Liver (tissue), 3 donors: ENCODE measurements around the gene SCART1.

Experiments used
- EGR1 ChIP-seq, 2 donors: IDR thresholded peaks; 2 replicates each; pipeline ENCODE4 v1.6.1; 2016 to 2018; ENCODE audit warnings: antibody characterized with exemption in 2 of 2, low read depth in 2 of 2
- FOXA1 ChIP-seq: IDR thresholded peaks from 2 replicates; pipeline ENCODE4 v1.6.1; 2016; ENCODE audit warnings: antibody characterized with exemption
- GABPA ChIP-seq, 2 donors: IDR thresholded peaks in 1 of 2; conservative IDR thresholded peaks in 1 of 2; 2 replicates each; pipeline ENCODE4 v1.6.1; 2016; ENCODE audit warnings: antibody characterized with exemption in 2 of 2, mild to moderate bottlenecking in 1 of 2, moderate library complexity in 1 of 2
- HNF4G ChIP-seq: IDR thresholded peaks from 2 replicates; pipeline ENCODE4 v1.6.1; 2016; ENCODE audit warnings: antibody characterized with exemption
- JUND ChIP-seq, 2 donors: IDR thresholded peaks; 2 replicates each; pipeline ENCODE4 v1.6.1; 2016; ENCODE audit warnings: antibody characterized with exemption in 2 of 2
- RAD21 ChIP-seq, 2 donors: IDR thresholded peaks; 2 replicates each; pipeline ENCODE4 v1.6.1; 2016; ENCODE audit warnings: antibody characterized with exemption in 2 of 2, mild to moderate bottlenecking in 2 of 2
- RXRA ChIP-seq, 2 donors: IDR thresholded peaks; 2 replicates each; pipeline ENCODE4 v1.6.1; 2017 to 2018; ENCODE audit warnings: antibody characterized with exemption in 2 of 2, mild to moderate bottlenecking in 1 of 2
- TAF1 ChIP-seq: conservative IDR thresholded peaks from 2 replicates; pipeline ENCODE4 v1.6.1; 2016; ENCODE audit warnings: antibody characterized with exemption, mild to moderate bottlenecking
- YY1 ChIP-seq: IDR thresholded peaks from 2 replicates; pipeline ENCODE4 v1.6.1; 2016; ENCODE audit warnings: antibody characterized with exemption, mild to moderate bottlenecking
- TF ChIP-seq, protein P1 (sequence below): fragments of 150-350 bp; IDR thresholded peaks from 2 replicates; pipeline ENCODE4 v1.5.1; 2017; ENCODE audit warnings: improper control_type of control experiment, low read depth, low read length; ENCODE audit not compliant: missing input control
- TF ChIP-seq, protein P2 (sequence below): IDR thresholded peaks from 2 replicates; pipeline ENCODE4 v1.6.1; 2016; ENCODE audit warnings: antibody characterized with exemption
- TF ChIP-seq, protein P3 (sequence below): IDR thresholded peaks from 2 replicates; pipeline ENCODE4 v1.6.1; 2016; ENCODE audit warnings: antibody characterized with exemption
- TF ChIP-seq, protein P4 (sequence below): IDR thresholded peaks from 2 replicates; pipeline ENCODE4 v1.6.1; 2016; ENCODE audit warnings: antibody characterized with exemption, mild to moderate bottlenecking
- donor health status: healthy.
- donor health status: healthy.

DNA sequence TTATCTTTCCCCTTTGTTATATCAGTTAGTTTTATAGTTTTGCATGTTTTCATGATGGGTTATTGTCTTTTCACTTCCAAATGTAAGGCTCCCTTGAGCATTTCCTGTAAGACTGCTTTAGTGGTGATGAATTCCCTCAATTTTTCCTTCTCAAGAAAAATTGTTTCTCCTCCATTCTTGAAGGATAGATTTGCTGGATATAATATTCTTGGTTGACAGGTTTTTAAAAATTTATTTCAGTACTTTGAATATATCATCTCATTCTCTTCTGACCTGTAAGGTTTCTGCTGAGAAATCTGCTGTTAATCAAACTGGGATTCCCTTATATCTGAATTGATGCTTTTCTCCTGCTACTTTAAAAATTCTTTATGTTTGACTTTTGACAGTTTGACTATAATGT, 33.3 kb downstream of the SCART1 start:
- TF ChIP-seq, protein P1, sequence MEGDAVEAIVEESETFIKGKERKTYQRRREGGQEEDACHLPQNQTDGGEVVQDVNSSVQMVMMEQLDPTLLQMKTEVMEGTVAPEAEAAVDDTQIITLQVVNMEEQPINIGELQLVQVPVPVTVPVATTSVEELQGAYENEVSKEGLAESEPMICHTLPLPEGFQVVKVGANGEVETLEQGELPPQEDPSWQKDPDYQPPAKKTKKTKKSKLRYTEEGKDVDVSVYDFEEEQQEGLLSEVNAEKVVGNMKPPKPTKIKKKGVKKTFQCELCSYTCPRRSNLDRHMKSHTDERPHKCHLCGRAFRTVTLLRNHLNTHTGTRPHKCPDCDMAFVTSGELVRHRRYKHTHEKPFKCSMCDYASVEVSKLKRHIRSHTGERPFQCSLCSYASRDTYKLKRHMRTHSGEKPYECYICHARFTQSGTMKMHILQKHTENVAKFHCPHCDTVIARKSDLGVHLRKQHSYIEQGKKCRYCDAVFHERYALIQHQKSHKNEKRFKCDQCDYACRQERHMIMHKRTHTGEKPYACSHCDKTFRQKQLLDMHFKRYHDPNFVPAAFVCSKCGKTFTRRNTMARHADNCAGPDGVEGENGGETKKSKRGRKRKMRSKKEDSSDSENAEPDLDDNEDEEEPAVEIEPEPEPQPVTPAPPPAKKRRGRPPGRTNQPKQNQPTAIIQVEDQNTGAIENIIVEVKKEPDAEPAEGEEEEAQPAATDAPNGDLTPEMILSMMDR = no peak
- no peak for TF ChIP-seq RAD21 (IDR thresholded peaks at IDR 0.05)
- TF ChIP-seq HNF4G = no peak
- no peak for TF ChIP-seq EGR1 (IDR thresholded peaks at IDR 0.05; ENCODE audit: low read depth in 2 of 2)
- no peak for TF ChIP-seq RXRA (IDR thresholded peaks at IDR 0.05)
- TF ChIP-seq, protein P2, sequence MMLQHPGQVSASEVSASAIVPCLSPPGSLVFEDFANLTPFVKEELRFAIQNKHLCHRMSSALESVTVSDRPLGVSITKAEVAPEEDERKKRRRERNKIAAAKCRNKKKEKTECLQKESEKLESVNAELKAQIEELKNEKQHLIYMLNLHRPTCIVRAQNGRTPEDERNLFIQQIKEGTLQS = no peak
- TF ChIP-seq GABPA (IDR thresholded peaks at IDR 0.05 in 1 of 2, conservative IDR thresholded peaks at IDR 0.05 in 1 of 2) = no peak
- TF ChIP-seq TAF1 = no peak
- TF ChIP-seq, protein P3, sequence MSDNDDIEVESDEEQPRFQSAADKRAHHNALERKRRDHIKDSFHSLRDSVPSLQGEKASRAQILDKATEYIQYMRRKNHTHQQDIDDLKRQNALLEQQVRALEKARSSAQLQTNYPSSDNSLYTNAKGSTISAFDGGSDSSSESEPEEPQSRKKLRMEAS = no peak
- no peak for TF ChIP-seq YY1
- TF ChIP-seq, protein P4, sequence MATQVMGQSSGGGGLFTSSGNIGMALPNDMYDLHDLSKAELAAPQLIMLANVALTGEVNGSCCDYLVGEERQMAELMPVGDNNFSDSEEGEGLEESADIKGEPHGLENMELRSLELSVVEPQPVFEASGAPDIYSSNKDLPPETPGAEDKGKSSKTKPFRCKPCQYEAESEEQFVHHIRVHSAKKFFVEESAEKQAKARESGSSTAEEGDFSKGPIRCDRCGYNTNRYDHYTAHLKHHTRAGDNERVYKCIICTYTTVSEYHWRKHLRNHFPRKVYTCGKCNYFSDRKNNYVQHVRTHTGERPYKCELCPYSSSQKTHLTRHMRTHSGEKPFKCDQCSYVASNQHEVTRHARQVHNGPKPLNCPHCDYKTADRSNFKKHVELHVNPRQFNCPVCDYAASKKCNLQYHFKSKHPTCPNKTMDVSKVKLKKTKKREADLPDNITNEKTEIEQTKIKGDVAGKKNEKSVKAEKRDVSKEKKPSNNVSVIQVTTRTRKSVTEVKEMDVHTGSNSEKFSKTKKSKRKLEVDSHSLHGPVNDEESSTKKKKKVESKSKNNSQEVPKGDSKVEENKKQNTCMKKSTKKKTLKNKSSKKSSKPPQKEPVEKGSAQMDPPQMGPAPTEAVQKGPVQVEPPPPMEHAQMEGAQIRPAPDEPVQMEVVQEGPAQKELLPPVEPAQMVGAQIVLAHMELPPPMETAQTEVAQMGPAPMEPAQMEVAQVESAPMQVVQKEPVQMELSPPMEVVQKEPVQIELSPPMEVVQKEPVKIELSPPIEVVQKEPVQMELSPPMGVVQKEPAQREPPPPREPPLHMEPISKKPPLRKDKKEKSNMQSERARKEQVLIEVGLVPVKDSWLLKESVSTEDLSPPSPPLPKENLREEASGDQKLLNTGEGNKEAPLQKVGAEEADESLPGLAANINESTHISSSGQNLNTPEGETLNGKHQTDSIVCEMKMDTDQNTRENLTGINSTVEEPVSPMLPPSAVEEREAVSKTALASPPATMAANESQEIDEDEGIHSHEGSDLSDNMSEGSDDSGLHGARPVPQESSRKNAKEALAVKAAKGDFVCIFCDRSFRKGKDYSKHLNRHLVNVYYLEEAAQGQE = no peak
- no peak for TF ChIP-seq FOXA1
- no peak for TF ChIP-seq JUND (IDR thresholded peaks at IDR 0.05)
